Measurements from ENCODE around the gene NT5DC1. TPM values are rescaled to one million over a fixed set of nuclear protein-coding genes. Genes with fewer than 3 reads are reported as not detected.

Gene NT5DC1
- total RNA-seq, 1 donor from 2014 or later = 21.6 TPM

DNA sequence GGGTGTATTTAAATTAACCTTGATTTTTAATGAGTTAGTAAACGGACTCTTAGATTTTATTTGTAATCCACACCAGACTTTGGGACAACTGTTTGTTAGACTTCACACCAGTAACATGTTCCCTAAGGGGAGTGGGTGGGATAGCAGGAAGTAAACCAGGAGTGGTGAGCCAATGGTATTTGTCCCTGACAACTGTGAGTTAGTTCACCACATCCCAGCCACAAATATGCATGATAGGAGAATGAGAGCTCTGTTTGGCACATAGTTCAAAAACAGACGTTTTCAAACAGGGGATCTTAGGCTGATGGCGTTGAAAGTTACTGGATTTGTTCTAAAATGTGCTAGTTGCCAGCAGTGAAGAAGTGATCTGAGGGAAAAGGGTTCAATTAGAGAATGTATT, 44.0 kb downstream of the NT5DC1 start:
- no peak for DNase-seq
- H3K9me3 Mint-ChIP-seq (ENCODE audit: unreplicated experiment) = no peaks in the 10 kb centered on the region
- H3K4me1 Mint-ChIP-seq (ENCODE audit: low read depth, unreplicated experiment) = peaks cover 1% of the 10 kb centered on the region
- no peak overlapping the region for H3K4me3 Mint-ChIP-seq (ENCODE audit: unreplicated experiment)
- no peak overlapping the region for H3K27ac Mint-ChIP-seq (ENCODE audit: unreplicated experiment)
- TF ChIP-seq, protein P1, sequence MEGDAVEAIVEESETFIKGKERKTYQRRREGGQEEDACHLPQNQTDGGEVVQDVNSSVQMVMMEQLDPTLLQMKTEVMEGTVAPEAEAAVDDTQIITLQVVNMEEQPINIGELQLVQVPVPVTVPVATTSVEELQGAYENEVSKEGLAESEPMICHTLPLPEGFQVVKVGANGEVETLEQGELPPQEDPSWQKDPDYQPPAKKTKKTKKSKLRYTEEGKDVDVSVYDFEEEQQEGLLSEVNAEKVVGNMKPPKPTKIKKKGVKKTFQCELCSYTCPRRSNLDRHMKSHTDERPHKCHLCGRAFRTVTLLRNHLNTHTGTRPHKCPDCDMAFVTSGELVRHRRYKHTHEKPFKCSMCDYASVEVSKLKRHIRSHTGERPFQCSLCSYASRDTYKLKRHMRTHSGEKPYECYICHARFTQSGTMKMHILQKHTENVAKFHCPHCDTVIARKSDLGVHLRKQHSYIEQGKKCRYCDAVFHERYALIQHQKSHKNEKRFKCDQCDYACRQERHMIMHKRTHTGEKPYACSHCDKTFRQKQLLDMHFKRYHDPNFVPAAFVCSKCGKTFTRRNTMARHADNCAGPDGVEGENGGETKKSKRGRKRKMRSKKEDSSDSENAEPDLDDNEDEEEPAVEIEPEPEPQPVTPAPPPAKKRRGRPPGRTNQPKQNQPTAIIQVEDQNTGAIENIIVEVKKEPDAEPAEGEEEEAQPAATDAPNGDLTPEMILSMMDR (IDR thresholded peaks at IDR 0.05; ENCODE audit: partially characterized antibody, unreplicated experiment) = no peak
- no peaks in the 10 kb centered on the region for H3K36me3 Mint-ChIP-seq (ENCODE audit: unreplicated experiment)
- H3K27me3 Mint-ChIP-seq (ENCODE audit: unreplicated experiment) = no peaks in the 10 kb centered on the region

DNA sequence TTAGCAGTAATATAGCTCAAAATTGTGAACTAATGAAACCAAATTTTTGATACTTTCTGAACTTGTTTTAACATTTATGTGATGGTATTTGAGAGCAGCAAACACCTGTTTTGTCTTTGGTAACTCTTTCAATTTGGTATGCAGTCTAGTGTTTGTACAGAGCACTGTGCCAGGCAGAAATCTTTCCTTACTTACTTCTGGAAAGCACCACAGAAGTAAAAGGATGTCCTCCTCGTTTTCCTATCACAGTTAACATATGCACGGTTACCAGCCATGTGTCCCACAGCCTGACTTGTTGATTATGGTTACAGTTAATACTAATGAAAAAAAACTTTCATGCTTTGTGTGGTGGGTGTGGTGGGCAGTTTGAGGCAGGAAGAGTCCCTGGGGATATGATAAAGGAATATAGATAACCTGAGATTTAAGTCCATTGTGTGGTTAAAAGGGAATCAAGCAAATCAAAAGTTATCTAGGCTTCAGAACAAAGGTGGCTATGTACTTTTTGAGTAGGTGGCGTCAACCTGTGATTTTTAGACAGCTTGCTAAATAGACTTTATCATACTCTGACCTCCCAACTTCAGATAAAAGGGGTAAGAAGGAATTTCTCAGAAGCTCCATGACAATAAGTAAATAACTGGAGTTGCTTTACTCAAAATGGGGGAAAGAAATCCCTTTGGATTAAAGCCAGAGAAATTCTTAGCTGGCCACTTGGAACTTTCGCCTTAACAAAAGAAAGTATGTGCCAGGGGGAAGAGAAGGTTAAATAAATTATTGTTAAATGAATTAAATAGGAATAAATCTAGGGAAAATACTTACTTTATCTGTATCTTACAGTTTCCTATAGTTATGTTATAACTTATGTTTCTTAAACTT, 45.4 kb downstream of the NT5DC1 start:
- H3K27ac Mint-ChIP-seq (ENCODE audit: unreplicated experiment) = no peak overlapping the region
- H3K9me3 Mint-ChIP-seq (ENCODE audit: unreplicated experiment) = no peaks in the 10 kb centered on the region
- no peaks in the 10 kb centered on the region for H3K36me3 Mint-ChIP-seq (ENCODE audit: unreplicated experiment)
- no peak for DNase-seq
- no peak overlapping the region for H3K4me3 Mint-ChIP-seq (ENCODE audit: unreplicated experiment)
- TF ChIP-seq, protein P1 (IDR thresholded peaks at IDR 0.05; ENCODE audit: partially characterized antibody, unreplicated experiment) = no peak
- no peaks in the 10 kb centered on the region for H3K27me3 Mint-ChIP-seq (ENCODE audit: unreplicated experiment)
- H3K4me1 Mint-ChIP-seq (ENCODE audit: low read depth, unreplicated experiment) = peaks cover 1% of the 10 kb centered on the region

DNA sequence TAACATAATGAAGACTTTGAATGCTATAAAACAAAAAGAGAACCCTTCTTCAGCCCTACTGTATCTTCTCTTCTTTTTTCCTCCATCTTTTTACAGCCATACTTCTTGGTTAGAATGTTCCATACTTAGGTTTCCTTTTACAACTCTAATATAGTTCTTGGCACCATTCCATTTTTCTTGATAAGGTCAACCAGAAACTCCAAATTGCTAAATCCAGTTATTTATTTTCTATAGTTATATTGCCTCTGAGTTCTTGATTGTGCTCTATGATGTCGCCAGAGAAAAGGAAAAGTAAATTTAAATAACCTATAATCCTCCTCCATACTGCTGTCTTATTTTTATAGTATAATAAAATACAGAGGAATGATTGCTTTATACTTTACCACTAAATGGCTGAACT, 52.0 kb downstream of the NT5DC1 start:
- DNase-seq = no peak
- Mint-ChIP-seq H3K27ac (ENCODE audit: unreplicated experiment) (no peak overlapping the region), H3K4me1 (ENCODE audit: low read depth, unreplicated experiment) (no peaks in the 10 kb centered on the region), H3K27me3 (ENCODE audit: unreplicated experiment) (no peaks in the 10 kb centered on the region), H3K36me3 (ENCODE audit: unreplicated experiment) (no peaks in the 10 kb centered on the region), H3K4me3 (ENCODE audit: unreplicated experiment) (no peak overlapping the region), H3K9me3 (ENCODE audit: unreplicated experiment) (no peaks in the 10 kb centered on the region)
- TF ChIP-seq, protein P1 (IDR thresholded peaks at IDR 0.05; ENCODE audit: partially characterized antibody, unreplicated experiment) = no peak

DNA sequence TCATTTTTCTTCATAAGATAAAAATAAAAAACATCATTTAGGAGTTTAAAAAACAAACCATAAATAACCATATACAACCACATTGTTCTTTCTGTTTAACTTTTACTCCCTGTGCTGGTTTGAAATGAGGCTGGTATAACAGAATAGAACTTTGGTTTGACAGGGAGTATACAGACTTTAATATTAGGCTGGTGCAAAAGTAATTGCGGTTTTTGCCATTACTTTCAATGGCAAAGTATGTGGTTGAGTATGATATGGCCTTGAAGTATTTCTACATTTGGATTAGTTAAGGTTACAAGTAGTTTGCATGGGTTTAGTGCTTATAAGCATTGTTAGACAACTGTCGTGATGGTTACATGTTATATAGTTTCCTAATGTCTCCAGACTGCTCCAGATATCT, 54.2 kb downstream of the NT5DC1 start:
- Mint-ChIP-seq H3K9me3 (ENCODE audit: unreplicated experiment) (no peaks in the 10 kb centered on the region), H3K4me1 (ENCODE audit: low read depth, unreplicated experiment) (no peaks in the 10 kb centered on the region), H3K4me3 (ENCODE audit: unreplicated experiment) (no peak overlapping the region), H3K27ac (ENCODE audit: unreplicated experiment) (no peak overlapping the region), H3K36me3 (ENCODE audit: unreplicated experiment) (no peaks in the 10 kb centered on the region), H3K27me3 (ENCODE audit: unreplicated experiment) (no peaks in the 10 kb centered on the region)
- DNase-seq = no peak
- TF ChIP-seq, protein P1 (IDR thresholded peaks at IDR 0.05; ENCODE audit: partially characterized antibody, unreplicated experiment) = no peak

Data from glutamatergic neuron (in vitro differentiated cells).